Activated effector memory CD4-positive, alpha-beta T cell treated with Interleukin-2 at 50 U/mL for 16 hours (primary cell): ENCODE results near the gene BCHE.

Experiments used
- DNase-seq: peaks from one replicate; pipeline ENCODE4 v3.0.0-alpha.2; 2020

The BCHE gene

DNA sequence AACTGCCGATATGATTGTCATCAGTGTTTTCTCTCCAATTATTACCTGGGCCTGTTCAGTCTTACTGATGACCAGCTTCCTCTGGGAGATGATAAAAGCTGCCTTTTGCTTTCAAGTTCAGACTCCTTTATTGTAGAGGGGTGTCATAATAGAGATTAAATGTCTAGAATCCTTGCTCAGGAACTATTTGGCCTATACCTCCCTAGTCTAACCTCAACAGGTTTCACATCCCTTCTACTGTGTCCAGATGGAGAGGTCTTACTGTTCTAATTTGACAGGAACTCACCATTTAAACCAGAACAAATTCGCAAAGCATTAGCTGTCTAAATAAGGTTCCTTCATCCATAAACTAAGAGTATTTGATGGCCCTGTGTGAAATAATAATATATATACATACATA is 88.0 kb downstream of the BCHE start:
- DNase-seq, result no peak

DNA sequence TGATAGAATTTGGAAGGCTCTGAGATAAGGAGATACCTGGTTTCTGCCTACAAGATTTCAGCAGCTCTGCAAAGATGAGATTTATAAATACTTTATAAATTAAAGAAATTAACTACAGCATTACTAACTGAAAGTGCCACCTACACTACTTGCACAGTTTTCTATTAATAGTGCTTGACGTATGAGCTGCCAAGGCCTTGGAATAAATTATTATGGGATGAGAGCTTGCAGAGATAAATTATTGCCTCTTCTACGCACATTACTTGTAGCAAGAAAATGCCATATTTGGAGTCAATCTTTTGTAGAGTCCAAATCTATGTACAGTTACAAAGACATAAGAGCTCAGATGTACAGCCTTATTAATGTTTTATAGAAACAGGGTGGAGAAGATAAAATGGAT is 89.1 kb downstream of the BCHE start:
- no peak for DNase-seq

DNA sequence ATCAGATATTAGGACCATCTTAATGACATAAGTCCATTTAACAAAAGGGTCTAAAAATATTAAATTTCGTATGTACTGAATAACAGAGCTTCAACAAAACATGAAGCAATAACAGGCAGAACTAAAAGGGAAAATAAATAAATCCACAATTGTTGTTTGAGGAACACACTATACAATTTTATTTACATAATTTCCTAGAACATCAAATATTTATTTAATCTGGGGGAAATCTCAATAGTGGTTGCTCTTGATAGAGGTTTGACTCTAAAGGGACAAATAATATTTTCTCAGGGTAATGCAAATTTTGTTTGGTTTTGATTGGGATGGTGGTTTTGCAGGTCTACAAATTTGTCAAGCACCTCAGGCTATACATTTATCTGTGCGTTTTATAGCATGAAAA is 90.3 kb downstream of the BCHE start:
- DNase-seq, result no peak

DNA sequence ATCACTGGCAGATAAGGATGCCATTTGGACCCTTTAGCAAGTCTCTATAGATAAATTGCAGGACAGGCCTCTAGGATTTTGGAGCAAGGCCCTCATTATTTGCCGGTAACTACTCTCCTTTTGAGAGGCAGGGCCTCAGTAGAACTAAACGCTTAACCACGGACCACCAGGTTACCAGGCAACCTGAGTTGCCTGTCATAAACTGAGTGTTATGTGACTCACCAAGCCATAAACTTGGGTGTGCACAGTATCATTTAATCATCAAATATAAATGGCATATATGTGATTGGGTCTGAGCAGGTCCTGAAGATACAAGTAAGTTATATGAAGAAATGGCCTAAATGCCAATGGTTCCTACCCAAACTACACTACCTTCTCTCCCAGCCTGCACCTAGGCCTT is 93.2 kb downstream of the BCHE start:
- DNase-seq, result no peak

DNA sequence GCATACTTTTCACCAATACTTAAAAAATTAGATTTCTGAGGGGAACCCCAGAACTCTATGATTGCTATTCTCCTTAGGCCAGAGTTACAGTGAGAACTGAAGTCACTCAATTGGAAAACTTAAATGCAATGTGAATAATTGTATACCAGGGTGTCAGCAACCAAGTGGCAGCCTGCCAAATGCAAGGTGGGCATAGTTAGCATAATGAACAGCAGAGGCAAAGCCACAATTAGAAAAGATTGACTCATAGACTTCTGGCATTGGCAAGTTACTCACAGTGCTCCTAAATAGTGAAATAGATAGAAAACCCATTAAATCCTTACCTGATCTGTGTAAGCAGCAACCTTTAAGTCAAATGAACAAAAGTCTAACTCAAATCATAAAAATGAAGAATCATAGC is 94.9 kb downstream of the BCHE start:
- no peak for DNase-seq

DNA sequence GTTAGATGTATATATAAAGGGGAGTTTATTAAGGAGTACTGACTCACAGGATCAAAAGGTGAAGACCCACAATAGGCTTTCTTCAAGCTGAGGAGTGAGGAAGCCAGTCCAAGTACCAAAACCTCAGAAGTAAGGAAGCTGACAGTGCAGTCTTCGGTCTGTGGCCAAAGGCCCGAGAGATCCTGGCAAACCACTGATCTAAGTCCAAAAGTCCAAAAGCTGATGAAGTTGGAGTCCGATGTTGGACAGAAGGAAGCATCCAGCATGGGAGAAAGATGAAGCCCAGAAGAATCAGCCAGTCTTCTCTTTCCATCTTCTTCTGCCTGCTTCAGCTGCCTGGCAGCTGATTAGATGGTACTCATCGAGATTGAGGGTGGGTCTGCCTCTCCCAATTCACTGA is 107.5 kb downstream of the BCHE start:
- DNase-seq, result no peak

DNA sequence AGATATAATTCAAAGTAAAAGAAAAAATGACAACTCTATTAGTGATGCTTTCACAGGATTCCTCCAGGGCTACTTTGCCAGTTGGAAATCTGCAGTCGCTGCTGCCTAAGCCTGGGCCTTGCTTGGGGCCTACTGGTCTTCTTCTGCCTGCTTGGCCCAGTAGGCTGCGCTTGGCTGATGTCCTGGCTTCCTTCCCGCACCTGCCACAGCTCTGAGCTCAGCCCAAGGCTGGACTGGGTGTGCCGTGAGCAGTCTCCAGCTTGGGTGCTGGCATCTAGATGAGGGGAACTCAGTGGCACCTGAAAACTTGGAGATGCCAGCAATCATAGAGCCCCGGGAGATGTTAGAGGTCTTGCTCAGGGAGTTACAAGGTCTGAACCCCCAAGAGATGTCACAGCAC is 108.3 kb downstream of the BCHE start:
- DNase-seq, result no peak

DNA sequence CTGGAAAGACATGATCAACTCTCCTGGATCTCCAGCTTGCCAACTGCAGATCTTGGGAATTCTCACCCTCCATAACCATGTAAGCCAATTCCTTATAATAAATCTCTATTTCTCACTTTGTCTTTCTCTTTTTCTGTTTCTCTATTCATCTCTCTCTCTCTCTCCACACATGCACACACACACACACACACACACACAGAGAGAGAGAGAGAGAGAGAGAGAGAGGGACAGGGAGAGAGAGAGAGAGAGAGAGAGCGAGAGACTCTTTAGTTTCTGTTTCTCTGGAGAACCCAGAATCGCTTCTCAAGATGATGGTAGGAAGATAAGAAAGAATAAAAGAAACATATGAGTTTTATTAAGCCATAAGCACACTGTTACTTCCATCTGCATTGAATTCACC is 111.9 kb downstream of the BCHE start:
- no peak for DNase-seq
